Measurements from ENCODE around the gene UFD1. TPM values are rescaled to one million over a fixed set of nuclear protein-coding genes. Genes with fewer than 3 reads are reported as not detected.

Gene UFD1
- total and polyA plus RNA-seq, 9 of the 15 experiments (the other 6 are each of a cell fraction or from before 2014, with no cell fraction given), result 238 to 645 (median 363) TPM

- TF ChIP-seq TEAD1 (CRISPR knock-in tag; IDR thresholded peaks at IDR 0.05) (no peak), DACH1 (IDR thresholded peaks at IDR 0.05; ENCODE audit: partially characterized antibody) (no peak), RREB1 (CRISPR knock-in tag; IDR thresholded peaks at IDR 0.05) (no peak), ZNF449 (CRISPR knock-in tag; IDR thresholded peaks at IDR 0.05) (no peak), HLTF (IDR thresholded peaks at IDR 0.05) (no peak), RBM14 (IDR thresholded peaks at IDR 0.05; ENCODE audit: borderline replicate concordance, insufficient read depth, low read depth, low read length) (no peak), GATAD2A (IDR thresholded peaks at IDR 0.05) (no peak), BCLAF1 (IDR thresholded peaks at IDR 0.05; ENCODE audit: borderline replicate concordance in 1 of 2, control insufficient read depth in 1 of 2, low read depth in 2 of 2, low read length in 1 of 2) (no peak), CBX1 (IDR thresholded peaks at IDR 0.05; ENCODE audit: low read depth) (no peak), ZNF79 (CRISPR knock-in tag; IDR thresholded peaks at IDR 0.05; ENCODE audit: low read depth) (no peak), KLF1 (tag; IDR thresholded peaks at IDR 0.05) (0 out of 2 replicates have a peak, but pooled peaks have one; percentile 23), PKNOX1 (IDR thresholded peaks at IDR 0.05) (no peak), TARDBP (IDR thresholded peaks at IDR 0.05) (no peak), CEBPG (CRISPR knock-in tag; IDR thresholded peaks at IDR 0.05) (no peak), CEBPG (tag; conservative IDR thresholded peaks at IDR 0.05 in 1 of 2, IDR thresholded peaks at IDR 0.05 in 1 of 2) (no peak)
Measured at GRCh38 chr22:19478045-19478900, 720 bp downstream of the UFD1 start (continued).
